Measurements from ENCODE around the gene GPR18.

GRCh38 chr13:99228737-99229691 is 29.2 kb downstream of the GPR18 start:
- no peak for TF ChIP-seq CTCF (IDR thresholded peaks at IDR 0.05; ENCODE audit: low read depth, low read length, poor library complexity, severe bottlenecking)
- TF ChIP-seq EZH2phosphoT487 (IDR thresholded peaks at IDR 0.05; ENCODE audit: borderline replicate concordance, low read length), result no peak
